ENCODE measurements around the gene KAT7.

GRCh38 chr17:49766918-49767530 lies 21.5 kb upstream of the KAT7 start:
- TF ChIP-seq SRF (IDR thresholded peaks at IDR 0.05; ENCODE audit: low read depth) (no peak), REST (IDR thresholded peaks at IDR 0.05; ENCODE audit: low read depth) (no peak), CTCF (IDR thresholded peaks at IDR 0.05 in 2 of 3, conservative IDR thresholded peaks at IDR 0.05 in 1 of 3; ENCODE audit: borderline replicate concordance in 1 of 3, insufficient read depth in 1 of 3, low read depth in 2 of 3, low read length in 2 of 3) (no peak), POLR2AphosphoS5 (IDR thresholded peaks at IDR 0.05; ENCODE audit: low read depth, low read length) (no peak), EZH2 (IDR thresholded peaks at IDR 0.05) (no peak), EZH2phosphoT487 (IDR thresholded peaks at IDR 0.05; ENCODE audit: borderline replicate concordance) (no peak), POLR2A (IDR thresholded peaks at IDR 0.05; ENCODE audit: borderline replicate concordance, extremely low read depth, insufficient read depth, insufficient read length) (no peak), ELF1 (IDR thresholded peaks at IDR 0.05; ENCODE audit: borderline replicate concordance, low read depth) (no peak), ZNF274 (IDR thresholded peaks at IDR 0.05; ENCODE audit: low read depth, low read length) (no peak), ZFX (IDR thresholded peaks at IDR 0.05) (no peak)

Measured in HCT116 (cell line).